Activated CD4-positive, alpha-beta T cell treated with anti-CD3 and anti-CD28 coated beads, Interleukin-2, amount 50 U/mL, for 24 hours (primary cell): ENCODE data around the gene GNAL.
"Not testable (repeated sequence)": the region's sequence is repeated elsewhere in the genome, so short reads cannot be mapped to it uniquely, and the experiment has no call there.

Experiments
- DNase-seq, 2 donors: peaks; one replicate each; pipeline ENCODE4 v3.0.0-alpha.2; 2020; ENCODE audit warnings: low read depth in 1 of 2, low spot score in 1 of 2

The GNAL gene

DNA sequence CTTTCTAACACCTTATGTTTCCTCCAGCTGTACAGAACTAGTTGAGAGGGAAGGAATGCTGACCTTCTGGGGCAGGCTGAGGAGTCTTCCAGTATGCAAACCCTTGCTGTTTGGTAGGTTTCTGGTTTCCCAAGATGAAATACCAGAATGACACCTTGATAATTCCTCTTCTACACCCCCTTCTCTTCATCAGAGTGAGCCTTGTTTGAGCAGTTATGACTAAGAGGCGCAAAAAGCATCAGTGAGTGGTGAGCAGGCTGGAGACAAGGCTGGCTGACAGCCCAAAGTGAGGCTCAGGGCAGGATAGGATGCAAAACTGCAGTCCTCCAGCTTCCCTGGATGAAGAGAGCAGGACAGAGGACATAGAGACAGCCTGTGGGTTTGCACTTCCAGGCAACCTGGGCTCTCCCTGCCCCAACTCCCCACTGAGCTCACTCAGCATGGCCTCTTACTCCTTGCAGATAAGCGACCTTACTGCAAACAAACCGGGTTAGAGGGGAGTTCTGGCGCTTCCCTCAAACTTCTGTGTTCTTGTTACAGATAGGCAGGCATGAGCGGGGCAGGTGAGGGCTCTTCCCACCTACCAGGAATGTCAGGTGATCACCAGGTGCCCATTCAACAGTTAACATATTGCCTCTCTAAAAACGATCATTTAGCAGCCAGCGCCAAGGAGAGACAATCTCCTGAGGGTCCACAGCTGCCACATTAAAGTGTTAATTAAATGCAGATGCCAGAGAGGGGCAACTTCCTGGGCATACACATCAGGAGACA, 213.6 kb downstream of the GNAL start:
- DNase-seq, result no peak

DNA sequence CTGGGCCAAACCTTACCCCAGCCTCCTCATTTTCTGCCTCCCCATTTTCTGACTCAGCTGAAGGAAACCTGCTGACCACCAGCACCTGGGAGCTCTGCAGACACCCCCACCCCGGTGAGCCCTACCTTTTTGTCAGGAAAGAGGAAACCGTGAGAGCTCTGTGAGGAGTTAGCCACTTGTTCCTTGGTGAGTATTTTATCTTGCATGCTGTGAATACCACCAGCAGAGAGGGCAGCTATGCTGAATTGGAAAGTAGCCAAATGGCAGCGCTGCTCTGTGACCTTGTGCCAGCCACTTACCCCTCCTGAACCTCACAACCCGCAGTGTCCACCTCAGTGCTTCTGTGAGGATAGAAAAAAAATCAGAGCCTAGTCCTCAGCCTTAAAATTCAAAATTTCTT, 216.5 kb downstream of the GNAL start:
- no peak for DNase-seq

DNA sequence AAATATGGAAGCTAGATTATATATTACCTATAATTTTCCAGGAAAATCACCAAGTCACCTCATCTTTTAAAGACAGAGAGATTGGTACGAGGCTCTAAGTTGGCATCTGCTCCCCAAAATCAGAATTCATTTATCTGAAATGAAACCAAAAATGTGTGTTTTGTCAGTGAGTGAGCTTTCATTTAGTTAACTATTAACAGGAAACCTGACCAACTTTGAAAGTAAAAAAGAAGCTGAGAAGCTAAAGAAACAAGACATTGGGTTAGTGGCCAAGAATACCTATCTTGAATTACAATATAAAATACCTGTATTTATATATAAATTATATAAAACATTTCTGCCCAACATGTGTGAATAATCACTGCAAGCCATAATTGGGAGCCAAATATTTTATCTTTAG, 217.1 kb downstream of the GNAL start:
- no peak for DNase-seq

DNA sequence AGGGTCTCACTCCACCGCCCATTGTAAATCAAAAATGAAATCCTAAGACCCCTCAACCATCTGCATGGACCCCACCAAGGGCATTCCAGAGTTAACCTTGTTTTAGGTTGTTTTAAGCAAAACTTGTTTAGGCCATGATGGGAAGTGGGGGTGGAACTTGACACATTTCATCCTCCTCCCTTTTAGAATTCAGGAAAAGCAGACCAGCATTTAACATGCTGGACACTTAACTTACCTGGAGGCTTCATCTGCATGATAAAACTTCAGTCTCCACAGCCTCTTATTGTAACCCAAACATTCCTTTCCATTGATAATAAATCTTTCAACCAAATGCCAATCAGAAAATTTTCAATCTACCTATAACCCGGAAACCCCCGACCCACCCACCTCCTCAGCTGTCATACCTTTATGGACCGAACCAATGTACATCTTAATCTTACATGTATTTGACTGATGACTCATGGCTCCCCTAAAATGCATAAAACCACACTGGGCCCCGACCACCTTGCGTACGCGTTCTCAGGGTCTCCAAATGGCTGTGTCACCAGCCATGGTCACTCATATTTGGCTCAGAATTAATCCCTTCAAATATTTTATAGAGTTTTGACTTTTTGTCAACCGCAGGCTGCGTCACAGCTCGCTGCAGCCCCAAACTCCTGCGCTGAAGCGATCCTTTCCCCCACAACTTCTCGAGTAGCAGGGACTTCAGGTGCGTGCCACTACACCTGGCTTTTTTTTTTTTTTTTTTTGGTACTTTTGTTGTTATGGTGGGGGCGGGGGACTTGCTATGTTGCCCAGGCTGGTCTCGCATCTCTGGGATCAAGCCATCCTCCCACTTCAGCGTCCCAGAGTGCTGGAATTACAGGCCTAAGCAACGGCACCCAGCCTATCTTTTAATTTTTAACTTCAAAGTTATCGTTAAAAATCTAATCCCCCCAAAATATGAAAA, 218.1 kb downstream of the GNAL start:
- no peak for DNase-seq

DNA sequence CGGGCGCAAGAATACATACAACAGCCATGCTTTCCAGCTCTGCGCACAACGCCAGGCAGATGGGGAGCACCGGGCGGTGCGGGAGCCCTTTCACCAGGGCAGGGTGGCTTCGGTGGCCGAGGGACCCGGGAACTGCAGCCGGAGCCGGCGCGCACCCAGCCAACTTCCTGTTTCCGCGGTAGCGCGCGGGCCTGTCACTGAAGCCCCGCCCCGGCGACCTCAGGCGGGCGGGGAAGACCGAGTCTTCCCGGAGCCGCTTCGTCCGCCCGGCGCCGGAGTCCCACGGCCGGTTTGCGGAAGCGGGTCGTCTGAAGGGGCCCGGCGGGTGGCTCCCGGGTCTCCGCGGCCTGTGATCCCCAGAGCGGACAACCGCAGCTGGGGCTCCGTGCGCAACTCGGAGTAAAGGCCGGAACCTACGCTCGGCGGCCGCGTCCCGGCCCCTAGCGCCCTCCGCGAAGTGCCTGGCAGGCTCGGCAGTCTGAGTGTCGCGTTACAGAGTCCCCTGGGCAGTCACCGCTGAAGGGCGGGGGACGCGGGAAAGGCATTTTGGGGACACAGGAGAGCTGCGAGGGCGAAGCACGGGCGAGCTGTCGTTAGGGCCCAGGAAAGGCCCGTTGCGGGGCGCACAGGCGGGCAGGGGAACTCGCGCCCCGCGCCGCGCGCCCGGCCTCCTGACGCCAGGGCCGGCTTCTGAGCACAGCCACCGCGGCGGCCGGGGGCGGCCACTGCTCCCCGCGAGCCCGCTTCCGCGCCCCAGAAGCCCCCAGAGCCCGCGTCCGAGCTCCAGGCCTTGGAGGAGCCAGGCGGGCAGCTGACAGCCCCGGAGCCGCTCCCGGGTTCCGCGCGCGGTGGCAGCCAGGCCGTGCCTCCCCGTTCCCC, 219.4 kb downstream of the GNAL start, which contains the start of gene MPPE1:
Gene MPPE1 (minus strand): TSS at position 136 of the 879 bp plus-strand sequence. CDS start 11,053 bp downstream, outside the sequence.
- DNase-seq, result peak; percentile 68 to 75

DNA sequence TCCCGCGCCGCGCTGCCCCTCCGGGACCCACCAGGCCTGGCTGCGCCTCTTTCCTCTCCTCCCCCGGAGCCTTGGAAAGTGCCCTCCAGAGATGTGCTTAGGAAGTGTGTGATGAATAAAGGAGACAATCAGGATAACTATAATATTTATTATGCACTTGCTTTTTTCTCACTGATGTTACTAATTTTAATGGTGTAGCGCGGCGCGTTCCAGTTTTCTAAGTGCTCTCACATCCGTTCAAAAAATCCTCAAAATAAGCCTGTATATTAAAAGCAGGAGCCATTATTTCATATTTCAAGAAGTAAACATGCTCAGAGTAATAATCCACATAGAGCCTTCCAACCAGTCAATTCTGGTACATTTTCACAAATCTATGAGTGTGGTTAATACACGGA, 220.0 kb downstream of the GNAL start:
- DNase-seq, result no peak

DNA sequence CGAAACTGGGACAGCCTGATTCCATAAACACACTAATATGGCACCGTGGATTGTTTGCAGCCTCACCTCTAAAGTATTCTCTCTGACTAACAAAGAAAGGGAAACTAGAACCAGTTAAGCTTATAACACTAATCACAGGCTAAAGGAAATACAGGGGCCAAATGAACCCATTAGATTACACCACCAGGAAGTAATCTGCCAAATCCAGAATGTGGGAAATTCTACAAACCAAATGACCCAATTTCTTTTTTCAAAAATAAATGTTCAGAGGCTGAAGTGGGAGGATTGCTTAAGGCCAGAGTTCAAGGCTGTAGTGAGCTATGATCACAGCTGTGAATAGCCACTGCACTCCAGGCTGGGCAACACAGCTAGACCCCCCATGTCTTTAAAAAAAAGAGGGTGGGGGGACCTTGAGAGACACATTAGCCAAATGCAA, 220.5 kb downstream of the GNAL start:
- DNase-seq, result no peak

DNA sequence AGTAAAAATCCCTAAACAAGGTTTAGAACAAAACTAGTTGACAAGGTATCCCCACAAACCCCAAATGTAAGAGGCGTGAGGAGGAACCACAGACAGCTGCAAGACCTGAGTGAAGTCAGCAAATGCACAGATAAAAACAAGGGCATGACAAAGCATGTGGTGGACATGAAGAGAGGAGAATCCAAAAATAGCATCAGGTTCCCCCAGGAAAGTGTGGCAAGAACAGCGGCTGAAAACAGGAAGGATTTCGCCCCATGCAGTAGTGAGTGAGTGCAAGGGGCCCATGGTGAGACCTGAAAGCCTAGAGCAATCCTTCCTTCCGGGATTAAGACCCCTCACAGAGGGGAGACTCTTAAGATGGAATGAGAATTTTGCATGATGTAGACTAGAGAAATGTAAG, 227.8 kb downstream of the GNAL start:
- DNase-seq, result not testable (repeated sequence)

DNA sequence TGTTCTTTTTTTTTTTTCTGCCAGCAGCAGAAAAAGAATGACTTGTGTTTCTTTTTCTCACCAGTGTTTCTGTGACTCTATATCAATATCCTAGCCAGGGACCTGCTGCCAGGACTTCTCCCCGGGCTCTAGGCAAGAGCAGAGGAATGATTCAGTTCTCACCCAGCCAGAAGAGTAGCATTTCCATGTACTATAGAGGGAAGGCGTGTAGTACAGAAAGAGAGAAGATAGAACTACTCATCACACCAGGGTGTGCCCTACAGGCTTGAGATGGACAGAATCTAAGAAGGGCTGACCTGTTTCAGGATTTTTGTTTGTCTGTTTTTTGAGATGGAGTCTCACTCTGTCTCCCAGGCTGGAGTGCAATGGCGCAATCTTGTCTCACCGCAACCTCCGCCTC, 230.5 kb downstream of the GNAL start:
- not testable (repeated sequence) for DNase-seq

DNA sequence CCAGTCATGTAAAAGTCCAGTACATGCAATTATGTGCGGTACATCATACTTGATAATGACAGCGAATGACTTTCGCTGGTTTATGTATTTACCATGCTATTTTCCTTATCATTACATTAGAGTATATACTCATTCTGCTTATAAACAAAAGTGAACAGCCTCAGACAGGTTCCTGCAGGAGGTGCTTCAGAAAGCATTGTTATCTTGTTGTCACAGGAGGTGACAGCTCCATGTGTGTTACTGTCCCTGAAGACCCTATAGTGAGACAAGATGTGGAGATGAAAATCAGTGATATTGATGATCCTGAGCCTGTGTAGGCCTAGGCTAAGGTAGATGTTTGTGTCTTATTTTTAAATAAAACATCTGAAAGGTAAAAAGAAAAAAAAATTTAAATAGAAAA, 234.4 kb downstream of the GNAL start:
- DNase-seq, result no peak

DNA sequence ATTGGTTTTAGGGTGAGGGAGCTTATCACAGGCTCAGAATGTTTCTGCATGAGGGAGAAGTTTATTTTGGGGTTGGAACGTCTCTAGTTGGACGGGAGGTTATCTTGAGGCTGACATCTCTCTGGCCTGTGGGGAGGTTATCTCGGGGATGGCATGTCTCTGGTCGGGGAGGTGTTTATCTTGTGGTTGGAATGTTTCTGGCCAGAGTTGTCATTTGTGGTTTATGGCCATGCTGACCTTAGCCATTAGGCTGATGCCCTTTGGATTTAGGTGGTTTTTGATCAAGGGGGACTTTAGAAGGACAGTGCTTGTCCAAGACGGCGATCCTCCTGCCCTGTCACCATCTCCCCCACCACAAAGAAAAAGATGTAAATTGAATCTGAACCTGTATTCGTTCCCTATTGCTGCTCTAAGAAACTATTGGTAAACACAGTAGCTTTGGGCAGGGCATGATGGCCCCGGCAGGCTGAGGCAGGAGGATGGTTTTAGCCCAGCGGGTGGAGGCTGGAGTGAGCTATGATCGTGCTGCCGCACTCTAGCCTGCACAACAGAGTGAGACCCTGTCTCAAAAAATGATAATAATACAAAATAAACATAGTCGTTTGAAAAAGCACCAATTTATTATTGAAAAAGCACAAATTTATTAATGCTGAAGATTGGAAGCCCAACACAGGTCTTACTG, 236.9 kb downstream of the GNAL start:
- no peak for DNase-seq

DNA sequence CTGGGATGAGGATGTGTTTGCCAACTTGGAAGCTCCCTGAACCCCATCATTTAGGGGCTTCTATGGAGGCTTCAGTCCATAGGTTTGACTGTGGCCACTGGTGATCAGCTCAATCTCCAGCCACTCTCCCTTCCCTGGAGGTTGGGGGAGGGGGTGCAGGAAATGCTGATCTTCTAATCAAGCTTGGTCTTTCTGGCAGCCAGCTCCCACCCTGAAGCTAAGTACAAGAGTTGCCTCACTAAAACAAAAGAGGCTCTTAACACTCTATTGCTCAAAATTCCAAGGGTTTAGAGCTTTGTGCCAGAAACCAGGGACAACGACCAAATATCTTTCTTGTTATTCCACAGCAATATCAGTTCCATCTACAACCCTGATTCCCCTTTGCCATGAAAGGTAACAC, 238.4 kb downstream of the GNAL start:
- no peak for DNase-seq

DNA sequence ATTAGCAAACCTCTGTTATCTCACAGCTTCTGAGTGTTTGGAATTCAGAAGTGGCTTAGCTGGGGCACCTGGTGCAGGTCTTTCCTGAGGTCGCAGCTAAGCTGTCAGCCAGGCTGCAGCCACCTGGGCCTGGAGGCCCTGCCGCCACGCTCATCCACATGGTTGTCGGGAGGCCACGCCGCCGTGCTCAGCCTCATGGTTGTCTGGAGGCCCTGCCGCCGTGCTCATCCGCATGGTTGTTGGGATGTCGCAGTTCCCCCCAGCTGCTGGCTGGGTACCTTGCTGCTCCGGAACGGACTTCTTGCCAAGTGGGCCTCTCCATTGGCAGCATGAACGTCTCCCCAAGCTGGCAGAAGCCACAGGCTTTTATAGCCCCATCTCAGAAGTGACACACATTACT, 243.3 kb downstream of the GNAL start:
- DNase-seq, result no peak
